Activated CD8-positive, alpha-beta memory T cell treated with anti-CD3 and anti-CD28 coated beads, Interleukin-2, amount 50 U/mL, for 4 hours (primary cell): ENCODE data around the gene SLC39A11.
"Not testable (repeated sequence)": the region's sequence is repeated elsewhere in the genome, so short reads cannot be mapped to it uniquely, and the experiment has no call there.

Experiments
- DNase-seq: peaks from one replicate; pipeline ENCODE4 v3.0.0-alpha.2; 2020

Gene SLC39A11

DNA sequence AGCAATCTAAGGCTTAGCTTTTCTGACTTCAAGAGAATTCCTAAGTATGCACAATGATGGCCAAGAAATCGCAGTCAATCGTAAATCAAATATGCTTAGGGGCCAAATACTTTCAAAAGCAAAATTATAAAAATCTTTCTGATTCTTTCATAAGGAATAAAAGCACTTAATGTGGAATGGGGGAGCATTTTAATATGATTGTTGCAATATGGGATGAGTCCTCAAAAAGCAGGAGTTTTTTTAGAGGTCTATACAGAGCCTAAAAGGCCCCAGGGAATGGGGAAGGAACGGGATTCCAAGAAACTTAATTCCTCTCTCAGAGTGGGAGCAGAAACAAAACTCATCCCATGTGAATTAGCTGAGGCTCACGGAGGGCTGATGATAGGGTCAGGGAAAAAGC, 14.7 kb upstream of the SLC39A11 start:
- DNase-seq = no peak

DNA sequence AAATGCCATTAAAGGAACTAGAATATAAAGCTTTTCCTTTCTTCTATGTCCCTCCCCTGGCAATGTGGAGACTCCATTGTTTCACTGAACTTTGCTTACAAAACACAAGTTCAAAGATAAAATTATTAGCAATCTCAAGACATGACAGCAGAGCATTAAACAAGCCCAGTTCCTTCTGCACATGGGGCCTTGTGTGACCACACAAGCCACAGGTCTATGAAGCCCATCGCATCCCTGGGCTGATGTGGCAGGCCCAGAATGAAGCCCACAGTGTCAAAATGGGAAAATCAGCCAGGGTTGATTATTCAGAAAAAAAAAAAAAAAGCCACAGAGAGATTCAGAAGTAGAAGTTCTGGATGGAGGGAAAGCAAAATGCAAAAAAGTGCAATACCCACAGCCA, 12.9 kb upstream of the SLC39A11 start:
- DNase-seq = no peak

DNA sequence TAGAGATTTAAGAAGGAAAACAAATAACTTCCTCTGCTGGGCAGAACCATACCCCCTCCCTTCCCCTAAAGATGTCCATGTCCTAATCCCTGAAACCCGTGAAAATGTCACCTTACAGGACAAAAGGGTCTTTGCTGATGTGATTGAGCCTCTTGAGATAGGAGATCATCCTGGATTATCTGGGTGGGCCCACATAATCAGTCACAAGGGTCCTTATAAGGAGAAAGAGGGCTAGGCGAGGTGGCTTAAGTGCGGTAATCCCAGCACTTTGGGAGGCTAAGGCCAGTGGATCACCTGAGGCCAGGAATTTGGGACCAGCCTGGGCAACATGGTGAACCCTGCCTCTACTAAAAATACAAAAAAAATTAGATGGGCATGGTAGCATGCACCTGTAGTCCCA, 12.0 kb upstream of the SLC39A11 start:
- no peak for DNase-seq

DNA sequence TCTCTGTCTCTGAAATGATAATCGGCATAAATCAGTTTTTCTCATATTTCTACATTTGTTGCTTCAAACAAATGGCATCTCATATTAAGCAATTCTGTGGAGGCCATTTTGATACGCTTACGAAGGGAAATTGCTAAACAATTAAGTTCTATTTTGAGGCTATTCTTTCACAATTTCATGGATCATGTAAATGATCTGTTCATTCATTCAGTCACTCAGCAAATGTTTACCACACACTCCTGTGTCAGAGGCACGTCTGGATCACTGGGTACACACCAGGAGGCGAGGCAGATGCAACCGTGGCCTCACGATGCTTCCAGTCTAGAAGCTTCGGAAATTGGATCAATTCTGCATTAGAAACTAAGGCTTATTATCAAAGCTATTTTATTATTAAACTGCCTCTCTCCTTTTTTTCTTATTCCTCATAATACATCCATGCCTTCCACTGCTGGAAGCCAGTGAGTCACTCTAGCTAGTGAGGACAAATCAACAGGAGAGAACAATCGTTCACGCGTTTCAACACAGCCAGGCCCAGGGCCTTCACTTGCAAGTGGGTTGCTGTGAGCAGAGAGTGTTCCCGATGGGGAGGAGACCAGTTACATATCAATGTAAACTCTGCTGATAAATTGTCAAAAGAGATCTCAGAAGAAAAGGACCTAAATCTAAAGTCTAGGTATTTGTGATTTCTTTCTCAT, 11.3 kb upstream of the SLC39A11 start:
- DNase-seq = no peak

DNA sequence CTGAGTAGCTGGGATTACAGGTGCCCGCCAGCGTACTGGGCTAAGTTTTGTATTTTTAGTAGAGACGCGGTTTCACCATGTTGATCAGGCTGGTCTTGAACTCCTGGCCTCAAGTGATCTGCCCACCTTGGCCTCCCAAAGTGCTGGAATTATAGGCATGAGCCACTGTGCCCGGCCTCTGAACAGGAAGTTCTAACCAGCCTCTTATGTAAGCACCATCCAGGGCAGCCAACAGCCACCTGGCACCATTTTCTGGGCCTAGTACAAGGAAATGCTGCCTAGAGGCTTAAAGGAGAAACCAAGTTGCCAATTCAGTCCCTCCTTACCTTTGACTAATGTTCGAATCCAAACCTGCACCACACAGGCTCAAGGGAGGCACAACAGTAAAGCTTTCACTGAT, 8.5 kb upstream of the SLC39A11 start:
- no peak for DNase-seq

DNA sequence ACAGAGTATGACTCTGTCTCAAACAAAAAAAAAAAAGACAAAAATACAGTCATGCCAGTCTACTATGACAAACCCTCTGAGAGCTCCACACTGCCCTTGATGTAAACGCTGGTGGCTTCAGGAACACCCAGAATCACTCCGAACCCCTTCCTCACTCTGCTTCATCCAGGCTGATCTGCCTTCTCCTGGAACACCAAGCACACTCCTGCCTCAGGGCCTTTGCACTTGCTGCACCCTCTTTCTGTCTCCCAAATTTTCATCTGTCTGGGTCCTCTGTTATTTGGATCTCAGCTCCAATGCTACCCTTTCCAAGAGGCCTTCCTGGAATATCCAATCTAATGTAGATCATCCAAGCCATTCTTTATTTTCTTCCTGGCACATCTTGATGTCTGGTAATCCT, 7.9 kb upstream of the SLC39A11 start:
- DNase-seq = no peak

DNA sequence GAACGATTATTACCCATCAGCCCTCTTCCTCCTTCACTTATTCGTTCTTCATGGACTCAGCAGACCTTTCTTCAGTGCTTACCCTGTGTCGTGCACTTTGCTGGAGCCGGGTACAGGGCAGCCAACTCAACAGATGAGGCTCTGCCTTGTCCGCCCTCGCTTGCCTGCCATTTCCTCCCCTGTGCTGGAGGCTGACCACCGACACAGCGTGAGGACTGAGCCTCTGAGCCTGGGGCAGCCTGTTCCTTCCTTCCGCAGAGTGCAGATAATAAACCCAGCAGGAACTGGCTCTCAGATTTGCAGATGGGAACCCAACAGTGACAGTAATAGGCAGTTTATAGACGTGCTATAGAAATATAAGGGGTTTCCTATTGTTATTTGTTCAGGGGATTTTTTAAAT, 7.0 kb upstream of the SLC39A11 start:
- no peak for DNase-seq

DNA sequence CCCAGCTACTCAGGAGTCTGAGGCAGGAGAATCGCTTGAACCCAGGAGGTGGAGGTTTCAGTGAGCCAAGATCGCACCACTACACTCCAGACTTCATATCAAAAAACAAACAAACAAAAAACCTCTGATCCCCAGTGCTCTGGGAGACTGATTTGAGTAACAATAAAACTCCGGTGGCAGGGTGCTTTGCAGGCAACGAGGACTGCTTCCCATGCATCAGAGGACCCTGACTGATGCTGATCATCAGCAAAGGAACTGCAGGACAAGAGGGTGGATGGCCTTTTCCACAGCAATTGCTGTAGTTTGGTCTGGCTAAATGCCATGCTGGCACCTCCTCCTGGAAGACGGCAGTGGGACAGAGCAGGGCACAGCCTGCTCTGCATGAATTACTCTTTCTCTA, 6.4 kb upstream of the SLC39A11 start:
- DNase-seq = no peak

DNA sequence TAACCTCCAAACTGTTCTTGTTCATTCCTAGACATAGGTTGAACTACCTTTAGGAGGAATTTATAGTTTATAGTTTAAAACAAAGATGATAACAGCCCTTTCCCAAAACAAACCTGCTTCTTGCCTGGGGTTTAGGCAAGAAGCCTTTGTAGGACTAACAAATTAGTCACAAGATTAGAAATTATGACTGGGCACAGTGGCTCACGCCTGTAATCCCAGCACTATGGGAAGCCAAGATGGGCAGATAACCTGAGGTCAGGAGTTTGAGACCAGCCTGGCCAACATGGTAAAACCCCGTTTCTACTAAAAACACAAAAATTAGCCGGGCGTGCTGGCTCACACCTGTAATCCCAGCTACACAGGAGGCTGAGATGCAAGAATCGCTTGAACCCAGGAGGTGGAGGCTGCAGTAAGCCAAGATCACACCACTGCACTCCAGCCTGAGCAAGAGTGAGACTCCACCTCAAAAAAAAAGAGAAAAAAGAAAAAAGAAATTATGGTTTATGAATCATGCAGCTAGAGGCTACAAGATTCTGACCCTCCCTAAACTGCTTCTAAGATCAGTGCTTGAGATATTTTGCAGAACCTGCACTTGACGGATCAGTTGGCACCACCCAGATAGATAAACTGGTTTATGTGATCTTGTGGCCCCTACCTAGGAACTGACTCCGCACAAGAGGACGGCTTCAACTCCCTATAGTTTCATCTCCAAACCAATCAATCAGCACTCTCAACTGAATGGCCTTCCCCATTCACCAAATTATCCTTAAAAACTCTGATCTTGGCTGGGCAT, 5.7 kb upstream of the SLC39A11 start:
- not testable (repeated sequence) for DNase-seq

DNA sequence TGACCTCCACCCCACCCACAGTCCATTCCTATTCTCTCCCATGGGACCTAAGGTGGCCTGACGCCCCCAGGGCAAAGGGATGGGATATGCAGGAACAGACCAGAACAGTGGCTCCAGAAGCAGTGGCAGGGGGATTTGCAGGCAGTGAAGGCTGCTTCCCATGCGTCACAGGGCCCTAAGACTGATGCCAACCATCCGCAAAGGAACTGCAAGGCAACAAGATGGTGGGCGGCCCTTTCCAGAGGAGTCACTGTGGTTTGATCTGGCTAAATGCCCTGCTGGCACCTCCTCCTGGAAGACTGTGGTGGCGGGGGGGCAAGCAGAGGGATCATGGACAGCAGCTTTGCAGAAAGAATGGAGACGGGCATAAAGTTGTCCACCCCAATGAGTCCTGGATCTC, 4.4 kb upstream of the SLC39A11 start:
- no peak for DNase-seq

DNA sequence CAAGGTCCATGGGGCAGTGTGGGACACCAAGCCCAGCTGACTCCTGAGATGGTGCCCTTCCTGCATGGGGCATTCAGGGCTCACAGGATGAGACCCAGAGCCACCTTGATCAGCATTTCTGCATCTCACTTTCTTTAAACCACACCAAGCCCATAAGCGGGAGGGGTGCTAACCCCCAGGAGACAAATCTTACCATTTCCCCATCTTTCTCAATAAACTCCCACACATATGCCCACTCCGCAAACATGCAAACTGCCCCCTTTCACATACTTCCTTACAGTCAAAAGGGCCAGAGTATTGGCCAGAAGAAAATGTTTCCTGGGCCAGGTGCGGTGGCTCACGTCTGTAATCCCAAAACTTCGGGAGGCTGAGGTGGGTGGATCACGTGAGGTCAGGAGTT, 3.7 kb upstream of the SLC39A11 start:
- no peak for DNase-seq

DNA sequence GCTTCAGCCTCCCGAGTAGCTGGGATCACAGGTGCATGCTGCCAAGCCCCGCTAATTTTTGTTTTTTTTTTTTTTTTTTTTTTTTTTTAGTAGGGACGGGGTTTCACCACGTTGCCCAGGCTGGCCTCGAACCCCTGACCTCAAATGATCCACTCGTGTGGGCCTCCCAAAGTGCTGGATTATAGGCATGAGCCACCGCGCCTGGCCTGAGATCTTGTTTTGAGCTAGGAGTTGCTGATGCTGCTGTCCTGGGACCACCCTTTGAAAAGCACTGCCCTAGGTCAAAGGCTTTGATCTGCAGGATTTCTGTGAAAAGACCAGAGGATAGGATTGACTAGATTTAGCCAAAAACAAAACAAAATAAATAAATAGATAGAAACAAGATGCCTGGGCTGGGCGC, 798 bp upstream of the SLC39A11 start:
- no peak for DNase-seq

DNA sequence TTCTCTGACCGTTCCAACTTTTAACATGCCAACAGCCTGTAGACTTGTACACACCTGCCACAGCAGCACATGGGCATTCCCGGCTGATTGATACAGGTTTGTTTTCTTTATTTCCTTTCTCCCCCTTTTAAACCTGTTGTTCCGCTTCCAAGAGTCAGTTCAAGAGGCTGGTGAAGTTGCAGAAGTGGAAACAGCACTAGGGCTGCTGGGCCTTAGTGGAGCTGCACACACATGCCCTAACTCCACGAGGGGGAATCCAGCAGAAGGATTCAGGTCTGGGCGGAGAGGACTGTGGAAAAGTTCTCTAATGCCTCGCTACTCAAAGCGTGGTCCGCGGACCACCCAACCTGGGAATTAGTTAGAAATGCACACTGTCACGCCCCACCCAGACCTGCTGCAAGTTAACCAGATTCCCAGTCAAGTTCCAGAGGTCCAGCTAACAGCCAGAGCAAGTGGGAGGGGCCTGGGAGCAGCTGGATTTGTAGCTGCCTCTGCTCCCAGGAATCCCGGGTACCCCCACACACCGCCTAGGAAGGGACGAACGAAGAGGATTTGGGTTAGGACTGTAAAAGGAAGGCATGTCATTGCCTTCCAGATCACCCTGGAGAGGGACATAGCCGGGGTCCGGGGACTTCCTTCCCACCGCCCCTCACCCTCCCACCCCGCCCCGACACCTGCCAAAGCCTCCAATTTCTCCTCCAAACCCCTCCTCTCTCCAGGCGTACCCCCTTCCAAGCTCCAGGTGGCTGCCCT, 542 bp downstream of the SLC39A11 start:
- no peak for DNase-seq

DNA sequence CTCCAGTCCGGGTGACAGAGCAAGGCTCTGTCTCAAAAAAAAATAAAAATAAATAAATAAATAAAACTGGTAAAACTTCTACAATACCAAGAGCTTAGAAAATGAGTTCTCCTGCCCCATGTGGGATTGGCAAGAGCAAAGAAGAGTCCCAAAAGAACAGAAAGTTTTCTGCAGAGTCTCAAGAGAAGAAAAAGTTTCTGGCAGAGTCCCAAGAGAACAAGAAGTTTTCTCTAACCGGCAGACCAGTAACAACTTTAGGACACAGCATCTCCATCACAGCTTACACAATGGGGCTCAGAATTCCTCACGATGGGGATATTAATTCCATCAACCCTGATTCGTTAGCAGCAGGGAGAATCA, 1.1 kb downstream of the SLC39A11 start:
- DNase-seq = no peak

DNA sequence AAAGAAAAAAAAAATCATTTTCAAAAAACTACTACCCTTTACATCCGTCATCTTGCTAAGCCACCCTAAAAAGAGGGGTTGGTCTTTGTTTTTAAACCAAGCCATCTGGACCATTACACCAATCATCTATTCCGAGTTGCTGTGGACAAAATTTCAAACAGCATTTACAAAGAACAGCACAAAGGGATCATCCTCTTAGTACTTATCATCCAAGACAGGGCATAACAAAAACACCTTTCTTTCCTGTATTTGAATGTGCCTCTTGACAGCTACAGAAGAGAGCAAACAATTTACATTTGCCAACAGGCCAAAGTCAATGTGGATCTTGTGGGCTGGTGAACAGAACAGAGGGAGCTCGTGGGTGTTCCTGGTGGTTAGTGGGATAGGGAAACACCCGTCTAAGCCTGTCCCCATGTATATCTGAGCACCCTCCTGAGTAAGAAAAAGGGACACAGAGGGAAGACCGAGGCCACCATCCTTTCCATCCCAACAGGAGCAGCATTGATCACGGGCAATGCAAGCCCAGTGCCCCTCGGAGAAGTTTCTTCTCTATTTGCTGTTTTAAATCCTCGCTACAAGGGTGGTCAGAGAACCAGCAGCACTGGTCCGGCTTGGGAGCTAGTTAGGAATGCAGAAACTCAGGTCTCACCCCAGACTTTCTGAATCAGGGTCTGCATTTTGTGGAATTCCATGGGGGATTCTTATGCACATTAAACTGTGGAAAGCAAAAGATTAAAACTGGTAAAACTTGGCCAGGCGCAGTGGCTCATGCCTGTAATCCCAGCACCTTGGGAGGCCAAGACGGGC, 1.9 kb downstream of the SLC39A11 start:
- no peak for DNase-seq

DNA sequence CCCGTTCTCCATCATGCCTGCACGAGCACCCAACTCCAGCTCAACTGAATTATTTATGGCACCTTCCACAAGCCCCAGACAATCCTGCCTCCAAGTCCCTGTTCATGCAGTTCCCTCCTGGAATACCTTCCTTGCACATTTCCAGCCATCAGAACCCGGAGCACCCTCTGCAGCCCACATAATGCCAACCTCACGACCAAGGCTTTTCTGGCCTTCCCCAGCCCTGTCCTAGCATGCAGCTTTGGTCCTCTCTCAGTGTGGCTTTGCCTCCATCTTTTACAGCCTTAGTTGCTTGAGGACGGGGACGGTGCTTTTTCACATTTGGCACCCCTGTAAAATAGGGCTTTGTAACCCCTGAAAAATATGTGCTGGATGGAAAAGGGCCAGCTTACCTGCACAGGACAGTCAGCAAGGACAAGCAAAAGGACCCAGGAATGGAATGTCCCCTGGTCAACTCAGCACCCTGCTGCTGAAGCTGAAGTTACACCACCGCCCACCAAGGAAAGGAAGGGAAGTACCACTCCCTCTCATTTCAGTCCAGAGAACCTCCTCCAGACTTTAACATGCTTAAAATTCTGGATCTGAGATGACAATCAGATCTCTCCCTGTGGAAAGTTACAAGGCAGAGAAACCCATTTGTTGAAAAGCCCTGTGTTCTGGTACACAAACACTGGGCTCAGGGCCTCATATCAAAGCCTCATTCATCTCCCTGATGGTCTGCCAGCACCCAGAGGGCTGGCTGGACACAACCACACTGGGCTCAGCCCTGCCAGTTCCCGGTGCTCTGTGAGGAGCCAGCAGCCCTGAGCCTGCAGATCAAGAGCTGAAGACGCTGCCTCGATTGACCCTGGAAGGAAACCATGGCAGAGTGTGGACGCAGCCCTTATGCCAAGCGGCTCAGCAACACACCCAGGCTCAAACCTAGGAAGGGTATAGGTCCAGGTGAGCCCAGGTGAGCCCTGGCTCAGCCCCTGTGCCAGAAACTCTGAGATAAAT, 2.9 kb downstream of the SLC39A11 start:
- DNase-seq = no peak

DNA sequence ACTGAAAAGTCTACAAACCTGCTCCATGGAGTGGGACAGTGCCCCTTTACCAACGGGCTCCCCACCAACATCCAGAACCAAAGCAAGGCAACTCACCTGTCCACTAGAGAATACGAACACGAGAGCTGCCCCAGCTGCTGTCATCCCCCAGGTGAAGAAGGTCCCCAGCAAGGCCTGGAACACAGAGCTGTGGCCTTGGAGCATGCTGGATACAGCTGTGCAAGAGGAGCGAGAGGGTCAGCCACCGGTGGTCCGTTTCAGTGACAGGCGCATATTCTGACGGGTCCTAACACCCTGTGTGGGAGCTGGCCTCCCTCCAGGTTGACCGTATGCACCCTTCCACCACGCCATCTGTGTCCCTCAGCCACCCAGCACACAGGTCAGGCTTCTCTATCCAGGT, 3.9 kb downstream of the SLC39A11 start:
- DNase-seq = no peak

DNA sequence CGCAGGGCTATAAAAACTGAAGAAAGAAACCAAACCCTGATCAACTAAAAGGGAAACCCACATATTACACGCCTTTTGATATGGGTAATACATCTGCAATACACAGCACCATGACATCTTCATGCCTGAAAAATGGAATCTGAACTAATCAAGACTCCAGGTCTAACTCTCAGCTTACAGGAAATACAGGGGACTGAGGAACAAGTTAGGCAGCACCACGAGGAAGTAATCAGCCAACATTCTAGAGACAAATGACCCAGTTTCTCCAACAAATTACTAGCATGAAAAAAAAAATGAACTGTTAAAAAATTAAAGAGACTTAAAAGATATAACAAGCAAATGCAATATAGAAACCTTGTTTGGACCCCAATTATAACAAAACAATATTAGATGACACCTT, 9.1 kb downstream of the SLC39A11 start:
- DNase-seq = no peak

DNA sequence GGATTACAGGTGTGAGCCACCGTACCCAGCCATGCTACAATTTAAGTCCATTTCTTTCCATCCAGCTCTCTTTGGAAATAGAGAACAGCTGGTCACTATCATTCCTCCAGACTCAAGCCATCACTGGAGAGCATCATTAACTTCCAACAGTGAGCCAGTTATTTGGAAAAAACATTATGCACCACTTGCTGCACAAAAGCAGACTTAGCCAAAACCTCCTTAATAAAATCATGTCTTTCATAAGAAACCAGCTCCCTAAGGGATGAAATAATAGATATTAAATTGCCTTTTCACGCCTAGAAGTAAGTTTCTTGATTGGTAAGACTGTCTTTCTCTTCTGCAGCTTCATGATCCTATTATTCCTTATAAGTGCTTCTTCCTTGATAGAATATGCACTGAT, 17.9 kb downstream of the SLC39A11 start:
- DNase-seq = no peak

DNA sequence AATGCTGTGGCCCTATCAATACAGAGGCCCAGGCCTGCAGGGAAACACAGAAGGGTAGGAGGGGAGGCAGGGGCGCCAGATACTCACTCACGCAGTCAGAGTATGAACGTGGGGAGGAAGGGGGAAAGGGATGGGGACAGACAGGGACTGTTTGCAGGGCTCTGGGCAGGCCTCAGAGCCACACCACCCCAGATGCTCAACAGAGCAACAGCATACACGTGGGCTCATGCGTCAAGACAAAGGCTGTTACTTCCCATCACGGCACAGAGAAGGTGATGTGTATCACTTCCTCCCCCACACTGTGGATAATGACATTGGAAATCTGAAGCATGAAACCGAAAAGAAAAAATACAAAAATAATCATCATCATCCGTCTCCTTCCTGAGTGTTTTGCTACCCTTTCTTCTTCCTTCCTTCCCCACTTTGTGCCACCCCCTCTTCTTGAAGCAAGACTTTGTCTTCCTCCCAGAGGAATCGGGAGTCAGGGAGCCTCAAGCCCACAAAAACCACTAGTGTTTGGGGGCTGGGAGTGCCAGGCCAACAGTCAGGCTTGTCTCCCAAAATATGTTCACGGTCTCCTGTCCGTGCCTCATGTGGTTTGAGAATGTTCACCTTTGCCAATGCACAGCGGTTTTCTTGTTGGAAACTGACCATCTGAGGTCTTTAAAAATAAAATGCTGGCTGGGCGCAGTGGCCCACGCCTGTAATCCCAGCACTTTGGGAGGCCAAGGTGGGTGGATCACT, 20.1 kb downstream of the SLC39A11 start:
- DNase-seq = no peak
